Stomach (tissue), 9 donors: ENCODE data around the gene CDH2. TPM values are rescaled to one million over a fixed set of nuclear protein-coding genes. Genes with fewer than 3 reads are reported as not detected.

Source experiments
- DNase-seq, 2 donors: peaks; one replicate each; pipeline versions ENCODE4 v3.0.0 to v3.0.0-alpha.2; 2013 to 2019
- H3K27ac ChIP-seq, 5 donors: fragments of 200-600 bp in 4 of 5; sonication (generic) in 4 of 5; one replicate each; pipeline ENCODE4 v1.5.1; 2013 to 2019; ENCODE audit warnings: mild to moderate bottlenecking in 1 of 5, moderate library complexity in 1 of 5
- H3K27me3 ChIP-seq, 3 donors: fragments of 200-600 bp; sonication (generic); one replicate each; pipeline ENCODE4 v1.5.1; 2017 to 2019; ENCODE audit warnings: mixed run types in 1 of 3
- H3K36me3 ChIP-seq, 4 donors: fragments of 200-600 bp; sonication (generic); 1 replicate in 3 of 4; 2 replicates in 1 of 4; pipeline ENCODE4 v1.5.1; 2016 to 2019
- H3K4me1 ChIP-seq, 4 donors: fragments of 200-600 bp; sonication (generic); one replicate each; pipeline ENCODE4 v1.5.1; 2016 to 2019
- H3K4me3 ChIP-seq, 4 donors: fragments of 200-600 bp; sonication (generic) in 3 of 4; one replicate each; pipeline ENCODE4 v1.5.1; 2016 to 2019; ENCODE audit warnings: mild to moderate bottlenecking in 1 of 4
- H3K9me3 ChIP-seq, 4 donors: fragments of 200-600 bp; sonication (generic); one replicate each; pipeline ENCODE4 v1.5.1; 2016 to 2019
- CTCF ChIP-seq, 7 experiments: fragments of 450-650 bp in 4 of 7; fragments of 200-600 bp in 3 of 7; sonication (generic) in 3 of 7; IDR thresholded peaks; one replicate each; pipeline ENCODE4 v1.5.1; 2016 to 2019; ENCODE audit warnings: antibody characterized with exemption in 7 of 7, control low read depth in 2 of 7, mild to moderate bottlenecking in 1 of 7
- EP300 ChIP-seq: sonication (generic); formaldehyde crosslinking; IDR thresholded peaks from one replicate; pipeline ENCODE4 v1.6.1; 2017; ENCODE audit warnings: antibody characterized with exemption
- POLR2A ChIP-seq, 4 donors: fragments of 450-650 bp; IDR thresholded peaks; one replicate each; pipeline ENCODE4 v1.6.1; 2016; ENCODE audit warnings: antibody characterized with exemption in 4 of 4, control low read depth in 2 of 4, mild to moderate bottlenecking in 1 of 4, moderate library complexity in 1 of 4
- POLR2AphosphoS5 ChIP-seq, 3 donors: sonication (generic); formaldehyde crosslinking; IDR thresholded peaks; one replicate each; pipeline ENCODE4 v1.6.1; 2016; ENCODE audit warnings: antibody characterized with exemption in 3 of 3
- WGBS, 5 donors: extraction: QIAGEN DNeasy Blood & Tissue Kit in 3 of 5; methylation state at CpG; one replicate each; pipeline versions ENCODE4 v1.1.5 to v1.1.7; 2013 to 2018; 5-methylcytosine and 5-hydroxymethylcytosine counted together
- intact Hi-C: fragments of 100-400 bp; cut with DNase I; formaldehyde crosslinking; loops from one replicate; pipeline ENCODE4 v1.15.1; 2023; ENCODE audit warnings: low total_unique reads
- polyA plus RNA-seq, 3 donors: library from polyadenylated mRNA; stranded (reverse); fragments of 200-250 nt; gene quantifications; one replicate each; pipeline ENCODE4 v1.2.3, GENCODE V29; 2013
- total RNA-seq, 5 donors: library from RNA; depleted of rRNA; stranded (reverse); fragments of >200 nt; gene quantifications; one replicate each; pipeline versions ENCODE4 v1.1.0 to v1.2.3, GENCODE V29; 2014 to 2016
- donor health status: healthy with polysubstance abuse.
- donor health status: Bipolar disorder and iron deficiency.
- donor health status: healthy.

Gene CDH2
- total and polyA plus RNA-seq, 8 donors = 0.58 to 21.9 (median 5.7) TPM

DNA sequence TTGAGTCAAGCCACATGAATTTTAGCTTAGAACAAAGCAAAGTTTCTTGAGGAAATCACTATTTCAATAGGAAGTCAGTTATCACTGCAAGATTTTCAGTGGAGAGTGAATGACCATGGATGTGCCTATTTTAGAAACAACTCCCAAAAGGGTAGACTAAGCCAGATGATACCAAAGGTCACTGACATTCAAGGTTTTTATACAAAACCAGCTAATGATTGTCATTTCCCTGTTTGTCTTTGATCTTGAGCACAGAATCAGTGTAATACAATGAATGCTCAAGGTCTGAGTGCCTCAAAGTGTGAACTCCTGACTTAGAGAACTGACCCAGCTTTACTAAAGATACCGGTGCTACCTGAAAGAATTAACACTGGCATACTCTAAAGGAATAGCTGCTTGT is 60.5 kb downstream of the CDH2 start:
- TF ChIP-seq EP300 (no peak), POLR2AphosphoS5 (IDR thresholded peaks at IDR 0.05) (no peak), POLR2A (IDR thresholded peaks at IDR 0.05) (no peak), CTCF (IDR thresholded peaks at IDR 0.05) (no peak)
- 57 to 81% (median 74%) methylated on average over 1 of the region's 1 CpG for WGBS, 5 donors
- Histone ChIP-seq H3K4me1 (peaks cover 0 to 10% (median 0%) of the 10 kb centered on the region in 4 donors), H3K27me3 (no peaks in the 10 kb centered on the region), H3K9me3 (no peaks in the 10 kb centered on the region), H3K4me3 (no peak overlapping the region), H3K36me3 (no peaks in the 10 kb centered on the region), H3K27ac (no peak overlapping the region)
- intact Hi-C loops = no loop called here
- no peak for DNase-seq

GRCh38 chr18:28115149-28115550 is 61.8 kb downstream of the CDH2 start:
- Histone ChIP-seq H3K4me3 (no peak overlapping the region), H3K36me3 (no peaks in the 10 kb centered on the region), H3K27ac (no peak overlapping the region), H3K27me3 (no peaks in the 10 kb centered on the region), H3K4me1 (peaks cover 0 to 10% (median 0%) of the 10 kb centered on the region in 4 donors), H3K9me3 (no peaks in the 10 kb centered on the region)
- 81 to 97% (median 90%) methylated on average over 2 of the region's 2 CpGs for WGBS, 5 donors
- intact Hi-C loops = no loop called here
- DNase-seq = no peak
- TF ChIP-seq POLR2A (IDR thresholded peaks at IDR 0.05) = no peak
- TF ChIP-seq POLR2AphosphoS5 (IDR thresholded peaks at IDR 0.05) = no peak
- no peak for TF ChIP-seq CTCF (IDR thresholded peaks at IDR 0.05)
- no peak for TF ChIP-seq EP300

DNA sequence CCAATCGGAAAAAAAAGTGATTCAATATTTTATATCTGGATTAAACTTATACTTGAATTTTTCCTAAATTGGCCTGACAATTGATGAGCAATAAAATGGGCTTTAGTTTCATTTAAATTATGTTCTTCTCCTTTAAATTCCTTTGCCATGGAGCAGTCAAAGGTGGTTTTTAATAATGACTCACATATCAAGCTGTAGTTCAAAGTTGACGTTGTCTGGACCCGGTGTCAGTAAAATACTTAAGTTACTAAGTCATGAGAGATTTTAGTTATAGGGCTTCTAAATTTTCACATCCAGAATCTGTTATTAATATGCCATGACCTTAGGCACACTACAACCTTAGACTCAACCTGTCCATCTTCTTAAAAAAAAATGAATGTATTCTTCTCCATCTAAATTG is 62.5 kb downstream of the CDH2 start:
- Histone ChIP-seq H3K4me3 (no peak overlapping the region), H3K27ac (no peak overlapping the region), H3K9me3 (no peaks in the 10 kb centered on the region), H3K4me1 (peaks cover 0 to 10% (median 0%) of the 10 kb centered on the region in 4 donors), H3K36me3 (no peaks in the 10 kb centered on the region), H3K27me3 (no peaks in the 10 kb centered on the region)
- intact Hi-C loops = no loop called here
- DNase-seq = no peak
- WGBS, 5 donors = 49 to 60% (median 57%) methylated on average over 3 of the region's 3 CpGs
- TF ChIP-seq POLR2AphosphoS5 (IDR thresholded peaks at IDR 0.05) (no peak), POLR2A (IDR thresholded peaks at IDR 0.05) (no peak), CTCF (IDR thresholded peaks at IDR 0.05) (no peak), EP300 (no peak)

DNA sequence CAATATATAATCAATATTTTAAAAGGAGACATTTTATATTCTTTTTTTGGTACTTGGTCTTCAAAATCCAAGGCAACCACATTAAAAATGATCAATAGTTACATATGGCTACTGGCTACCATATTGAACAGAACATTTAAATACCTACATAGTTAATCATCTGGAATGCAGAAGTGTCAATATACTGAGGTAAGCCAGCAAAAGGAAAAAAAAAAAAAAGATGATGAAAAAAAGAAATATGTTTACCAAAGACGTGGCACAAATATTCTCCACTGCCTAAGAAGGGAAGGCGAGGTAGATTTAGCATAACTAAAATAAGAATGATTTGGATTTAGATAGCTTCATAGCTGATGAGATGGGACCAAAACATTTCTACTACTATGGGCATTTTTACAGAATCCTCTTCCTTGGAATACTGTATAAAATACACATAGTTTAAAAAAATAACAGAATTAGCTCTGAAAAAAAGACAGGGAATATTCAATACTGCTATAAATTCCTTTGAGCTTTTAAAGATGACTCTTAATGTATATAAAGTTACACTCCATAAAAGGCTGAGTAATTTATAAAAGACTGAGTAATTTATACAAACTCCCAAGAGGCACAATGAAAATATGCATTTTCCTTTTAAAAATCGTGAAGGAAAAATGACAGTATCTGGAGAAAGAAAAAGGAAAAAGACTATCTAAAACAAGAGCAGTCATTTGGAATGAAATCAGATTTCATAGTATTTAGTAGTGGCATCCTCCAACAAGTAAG is 63.5 kb downstream of the CDH2 start:
- intact Hi-C loops = no loop called here
- Histone ChIP-seq H3K4me1 (peaks cover 0 to 10% (median 0%) of the 10 kb centered on the region in 4 donors), H3K4me3 (no peak overlapping the region), H3K27ac (no peak overlapping the region), H3K27me3 (no peaks in the 10 kb centered on the region), H3K36me3 (no peaks in the 10 kb centered on the region), H3K9me3 (no peaks in the 10 kb centered on the region)
- 48 to 62% (median 58%) methylated on average over 3 of the region's 3 CpGs for WGBS, 5 donors
- TF ChIP-seq POLR2AphosphoS5 (IDR thresholded peaks at IDR 0.05) (no peak), EP300 (no peak), POLR2A (IDR thresholded peaks at IDR 0.05) (no peak), CTCF (IDR thresholded peaks at IDR 0.05) (no peak)
- no peak for DNase-seq
